NCI-H526 (cell line): ENCODE measurements around the gene C17orf107.

Experiments
- DNase-seq, 2 experiments: peaks; one replicate each; lab custom pipeline; 2025; lab: John Stamatoyannopoulos, UW

C17orf107 gene

GRCh38 chr17:4934173-4934979 is 35.0 kb downstream of the C17orf107 start:
- peak in 1 of 2 experiments; percentile 48 for DNase-seq

- no peak for DNase-seq
These were observed 36.3 kb downstream of the C17orf107 start for GRCh38 chr17:4935650-4936049.

- DNase-seq: no peak
These were observed 37.1 kb downstream of the C17orf107 start for GRCh38 chr17:4936436-4936835.

GRCh38 chr17:4937553-4937952 is 38.2 kb downstream of the C17orf107 start:
- DNase-seq: no peak

GRCh38 chr17:4938069-4938491 is 38.7 kb downstream of the C17orf107 start:
- DNase-seq: no peak

- DNase-seq: no peak
These were observed 39.6 kb downstream of the C17orf107 start for GRCh38 chr17:4938688-4939545.

- no peak for DNase-seq
These were observed 40.1 kb downstream of the C17orf107 start for GRCh38 chr17:4939546-4939795.

- peak; percentile 96 to 97 for DNase-seq
These were observed 40.6 kb downstream of the C17orf107 start, which contains the start of the genes RNF167 and SLC25A11 for GRCh38 chr17:4939796-4940554. RNF167 (plus strand) TSS chr17:4940268; CDS start chr17:4940910, 642 bp downstream. SLC25A11 (minus strand) TSS chr17:4940046; CDS start chr17:4939910, 136 bp downstream.

GRCh38 chr17:4940555-4941318 is 41.4 kb downstream of the C17orf107 start:
- DNase-seq: no peak

GRCh38 chr17:4941319-4941610 is 41.9 kb downstream of the C17orf107 start:
- no peak for DNase-seq

GRCh38 chr17:4942760-4943508 is 43.6 kb downstream of the C17orf107 start:
- no peak for DNase-seq

- no peak for DNase-seq
These were observed 44.8 kb downstream of the C17orf107 start for GRCh38 chr17:4944163-4944553.

GRCh38 chr17:4944554-4945175 is 45.3 kb downstream of the C17orf107 start:
- no peak for DNase-seq

- DNase-seq: no peak
These were observed 46.0 kb downstream of the C17orf107 start for GRCh38 chr17:4945176-4945943.

GRCh38 chr17:4945944-4946280 is 46.6 kb downstream of the C17orf107 start:
- no peak for DNase-seq

GRCh38 chr17:4946312-4946976 is 47.1 kb downstream of the C17orf107 start:
- DNase-seq: no peak

GRCh38 chr17:4947010-4947410 is 47.7 kb downstream of the C17orf107 start:
- no peak for DNase-seq

- DNase-seq: peak in 1 of 2 experiments; percentile 33
These were observed 48.3 kb downstream of the C17orf107 start for GRCh38 chr17:4947411-4948165.
